GM18861 (cell line): ENCODE results near the gene TIMM22.
"Not testable (repeated sequence)": the region's sequence is repeated elsewhere in the genome, so short reads cannot be mapped to it uniquely, and the experiment has no call there.

Experiments used
- ATAC-seq: cut with Tn5 transposase; IDR thresholded peaks from one replicate; pipeline ENCODE4 v1.9.1; 2021; ENCODE audit not compliant: unreplicated experiment

TIMM22 gene

DNA sequence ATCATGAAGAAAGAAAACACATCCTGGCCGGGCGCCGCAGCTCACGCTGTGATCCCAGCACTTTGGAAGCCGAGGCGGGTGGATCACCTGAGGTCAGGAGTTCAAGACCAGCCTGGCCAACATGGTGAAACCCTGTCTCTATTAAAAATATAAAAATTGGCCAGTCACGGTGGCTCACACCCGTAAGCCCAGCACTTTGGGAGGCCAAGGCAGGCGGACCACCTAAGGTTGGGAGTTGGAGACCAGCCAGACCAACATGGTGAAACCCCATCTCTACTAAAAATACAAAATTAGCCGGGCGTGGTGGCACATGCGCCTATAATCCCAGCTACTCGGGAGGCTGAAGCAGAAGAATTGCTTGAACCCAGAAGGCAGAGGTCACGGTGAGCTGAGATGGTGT lies 25.1 kb upstream of the TIMM22 start:
- not testable (repeated sequence) for ATAC-seq

DNA sequence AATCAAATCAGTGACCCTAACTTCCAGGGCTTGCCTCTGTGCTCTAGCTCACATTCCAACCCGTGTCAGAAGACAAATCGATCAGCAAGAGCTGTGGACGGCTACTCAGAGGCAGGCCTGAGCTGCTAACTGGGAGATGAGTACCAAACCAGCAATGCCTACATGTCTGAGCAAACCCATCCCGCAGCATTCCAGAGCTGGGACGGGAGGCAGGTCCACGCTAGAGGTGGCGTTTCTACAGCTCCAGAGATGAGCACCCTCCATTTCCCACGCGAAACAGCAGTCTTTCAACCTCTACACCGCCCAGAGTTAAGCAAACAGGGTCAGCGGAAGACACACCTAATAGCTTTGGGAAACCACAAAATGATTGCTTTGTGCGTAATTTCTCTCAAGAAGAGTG lies 23.9 kb upstream of the TIMM22 start:
- ATAC-seq = no peak

GRCh38 chr17:974778-975177 lies 22.2 kb upstream of the TIMM22 start:
- ATAC-seq = not testable (repeated sequence)

- ATAC-seq = no peak
Observed at GRCh38 chr17:975371-975915, 21.5 kb upstream of the TIMM22 start.

DNA sequence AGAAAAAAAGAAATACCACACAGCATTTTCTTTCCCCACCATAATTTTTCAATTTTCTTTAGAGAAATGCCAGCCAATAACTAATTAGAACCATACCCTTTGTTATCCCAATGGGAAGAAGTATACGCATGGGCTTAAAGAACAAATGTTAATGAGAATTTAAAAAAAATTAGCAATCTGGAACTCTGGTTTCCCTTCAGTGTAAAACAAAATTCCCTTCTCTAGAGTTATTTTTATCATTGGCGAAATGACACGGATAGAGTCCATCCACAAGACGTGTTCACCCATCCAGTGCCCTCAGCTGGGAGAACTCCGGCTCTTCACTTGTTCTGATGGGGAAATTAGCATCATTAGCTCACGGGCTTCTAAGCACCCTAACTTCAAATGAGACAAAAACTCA lies 20.6 kb upstream of the TIMM22 start:
- ATAC-seq = no peak

DNA sequence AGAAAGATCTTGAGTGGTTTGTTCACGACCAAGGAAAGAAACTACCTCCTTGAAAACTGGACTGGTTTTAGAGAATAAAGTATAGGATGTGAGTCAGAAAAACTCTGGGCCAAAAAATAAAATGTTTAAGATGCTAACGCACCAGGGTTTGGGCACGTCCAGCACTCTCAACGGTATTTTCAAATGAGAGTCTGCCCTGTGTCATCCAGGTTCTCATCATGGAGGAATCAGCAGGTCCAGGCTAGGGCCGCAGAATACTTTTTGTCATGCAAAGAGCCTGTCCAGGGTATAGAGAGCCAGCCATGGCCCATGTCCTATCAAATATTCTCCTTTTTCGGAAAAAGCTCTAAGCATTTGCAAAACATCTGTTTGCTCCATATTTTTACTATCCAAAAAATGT lies 19.8 kb upstream of the TIMM22 start:
- ATAC-seq = no peak

- no peak for ATAC-seq
Observed at GRCh38 chr17:978103-979093, 18.5 kb upstream of the TIMM22 start.

DNA sequence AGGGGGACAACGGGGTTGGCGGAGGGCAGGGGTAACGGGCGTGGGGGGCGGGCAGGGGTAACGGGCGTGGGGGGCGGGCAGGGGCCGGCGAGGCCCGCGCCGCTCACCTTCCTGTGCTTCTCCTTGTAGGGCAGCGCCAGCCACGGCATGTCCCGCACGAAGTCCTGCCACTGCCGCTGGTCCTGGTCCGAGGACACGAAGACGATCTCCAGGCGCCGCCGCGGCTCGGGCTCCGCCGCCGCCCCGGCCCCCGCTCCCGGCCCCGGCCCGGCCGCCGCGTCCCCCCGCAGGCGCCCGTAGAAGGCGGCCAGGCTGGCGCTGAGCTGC lies 17.8 kb upstream of the TIMM22 start:
- no peak for ATAC-seq

GRCh38 chr17:979539-980405 lies 17.2 kb upstream of the TIMM22 start, which contains the start of gene NXN:
NXN (minus strand) TSS chr17:979776.
- peak; percentile 56 for ATAC-seq

- ATAC-seq = no peak
Observed at GRCh38 chr17:980406-981291, 16.3 kb upstream of the TIMM22 start.

- ATAC-seq = no peak
Observed at GRCh38 chr17:981292-981658, 15.7 kb upstream of the TIMM22 start.

DNA sequence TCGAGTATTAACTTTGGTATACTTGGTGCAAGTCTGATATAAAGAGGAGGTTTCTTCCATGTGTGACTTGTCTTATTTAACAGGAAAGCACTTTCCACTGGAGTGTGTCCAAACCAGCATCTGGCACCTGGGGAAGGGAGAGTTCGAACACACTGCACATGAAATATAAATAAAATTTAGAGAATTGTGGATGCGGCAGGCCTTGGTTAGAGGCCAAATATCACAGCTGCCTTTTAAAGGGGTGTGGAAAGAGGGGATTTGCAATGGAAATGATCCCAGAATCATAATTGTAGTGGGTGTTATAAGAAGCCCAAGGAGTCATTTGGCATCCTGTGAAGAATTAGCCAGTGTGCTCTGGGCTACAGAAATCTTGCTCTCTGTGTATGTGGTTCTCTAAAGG lies 13.0 kb upstream of the TIMM22 start:
- no peak for ATAC-seq

DNA sequence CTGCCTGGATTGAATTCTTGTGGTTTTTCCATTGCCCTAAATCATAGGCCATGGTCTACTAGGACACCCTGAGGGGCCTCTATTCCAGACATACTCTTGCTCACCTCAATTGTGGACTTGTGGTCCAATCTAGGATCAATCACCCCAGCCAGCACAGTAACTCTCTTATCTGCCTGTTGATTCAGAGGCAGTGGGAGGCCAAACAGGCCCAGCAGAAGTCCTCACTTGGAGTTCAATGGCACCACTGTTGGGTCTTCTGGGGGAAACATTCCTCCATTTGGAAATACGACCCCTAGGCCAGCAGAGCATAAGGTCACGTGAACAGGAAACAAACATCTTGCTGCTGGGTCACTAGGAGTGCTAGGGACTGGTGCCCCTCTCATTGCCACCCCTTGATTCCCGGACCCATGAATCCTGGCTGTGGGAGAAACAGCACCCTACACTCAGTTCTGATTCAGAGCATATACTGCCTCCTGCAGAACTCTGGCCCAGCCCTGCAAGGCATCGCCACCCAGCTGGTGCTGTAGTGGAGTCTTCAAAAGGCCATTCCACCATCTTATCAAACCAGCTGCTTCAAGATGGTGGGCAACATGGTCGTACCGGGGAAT lies 10.5 kb upstream of the TIMM22 start:
- ATAC-seq = no peak

DNA sequence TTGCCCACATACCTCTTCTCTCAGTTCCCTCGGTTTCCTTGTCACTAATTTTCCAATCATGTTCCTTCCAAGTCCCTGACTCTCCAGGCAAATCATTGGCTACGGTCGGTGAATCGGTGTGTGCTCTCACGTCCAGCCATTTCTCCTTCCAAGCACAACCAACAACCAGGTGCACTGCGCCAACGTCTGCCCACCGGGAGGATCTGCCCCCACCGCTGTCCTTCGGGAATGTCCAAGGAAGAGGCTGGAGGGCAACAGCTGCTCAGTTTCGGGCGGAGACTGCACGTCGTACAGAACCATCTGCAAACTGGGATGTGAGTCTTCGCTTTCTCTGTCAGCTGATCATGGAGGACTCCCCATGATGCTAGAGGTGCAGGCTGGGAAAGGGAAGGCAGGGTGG lies 9.0 kb upstream of the TIMM22 start:
- ATAC-seq = no peak

- no peak for ATAC-seq
Observed at GRCh38 chr17:988561-988960, 8.4 kb upstream of the TIMM22 start.

DNA sequence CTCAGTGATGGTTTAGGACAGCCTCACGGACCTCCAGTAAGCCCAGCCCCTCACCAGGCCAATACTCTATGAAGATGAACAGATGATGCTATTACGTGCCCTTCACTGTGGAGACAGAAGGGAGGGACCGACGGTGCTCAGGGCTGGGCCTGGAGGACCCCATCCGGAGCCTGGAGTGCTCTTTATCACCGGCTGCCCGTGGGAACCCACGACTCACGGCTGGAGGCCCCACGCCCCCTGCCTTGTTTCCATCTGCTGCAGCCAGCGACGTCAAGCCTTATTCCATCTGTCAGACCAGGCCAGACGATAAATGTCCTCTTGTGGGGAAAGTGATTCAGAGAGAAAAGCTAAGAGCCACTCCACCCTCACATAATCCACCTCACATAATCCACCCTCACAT lies 4.0 kb upstream of the TIMM22 start:
- no peak for ATAC-seq

DNA sequence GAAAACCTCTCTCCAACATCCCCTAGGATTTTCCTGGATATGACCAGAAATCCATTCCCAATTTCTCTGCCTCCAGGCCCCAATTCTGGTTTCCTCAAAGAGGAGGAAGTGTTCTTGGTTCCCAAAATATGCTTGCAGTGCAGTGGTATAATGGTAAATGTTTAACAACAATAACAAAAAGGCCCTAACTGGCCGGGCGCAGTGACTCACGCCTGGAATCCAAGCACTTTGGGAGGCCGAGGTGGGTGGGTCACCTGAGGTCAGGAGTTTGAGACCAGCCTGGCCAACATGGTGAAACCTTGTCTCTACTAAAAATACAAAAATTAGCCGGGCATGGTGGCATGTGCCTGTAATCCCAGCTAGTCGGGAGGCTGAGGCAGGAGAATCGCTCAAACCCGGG lies 1.6 kb upstream of the TIMM22 start:
- ATAC-seq = not testable (repeated sequence)

- ATAC-seq = no peak
Observed at GRCh38 chr17:998111-998510, 1.2 kb downstream of the TIMM22 start.

GRCh38 chr17:1000597-1001461 lies 3.9 kb downstream of the TIMM22 start:
- ATAC-seq = no peak
